Measurements from ENCODE around the gene RXRA. TPM values are rescaled to one million over a fixed set of nuclear protein-coding genes. Genes with fewer than 3 reads are reported as not detected.

The RXRA gene
- total RNA-seq, 1 experiment from 2014 or later: 22.6 TPM

GRCh38 chr9:134433101-134433500 is 106.8 kb downstream of the RXRA start:
- peak; percentile 81 for DNase-seq (ENCODE audit: low read depth)

GRCh38 chr9:134433909-134434882 is 107.9 kb downstream of the RXRA start:
- no peak for DNase-seq (ENCODE audit: low read depth)

GRCh38 chr9:134434894-134435506 is 108.7 kb downstream of the RXRA start:
- DNase-seq (ENCODE audit: low read depth): peak; percentile 95

- no peak for DNase-seq (ENCODE audit: low read depth)
These were observed 109.5 kb downstream of the RXRA start for GRCh38 chr9:134435550-134436378.

- DNase-seq (ENCODE audit: low read depth): no peak
These were observed 110.1 kb downstream of the RXRA start for GRCh38 chr9:134436379-134436762.

GRCh38 chr9:134436911-134437310 is 110.7 kb downstream of the RXRA start:
- DNase-seq (ENCODE audit: low read depth): no peak

- DNase-seq (ENCODE audit: low read depth): no peak
These were observed 111.3 kb downstream of the RXRA start for GRCh38 chr9:134437403-134438194.

GRCh38 chr9:134438195-134438788 is 112.0 kb downstream of the RXRA start:
- DNase-seq (ENCODE audit: low read depth): no peak

- no peak for DNase-seq (ENCODE audit: low read depth)
These were observed 113.1 kb downstream of the RXRA start for GRCh38 chr9:134439368-134439784.

- DNase-seq (ENCODE audit: low read depth): no peak
These were observed 114.5 kb downstream of the RXRA start for GRCh38 chr9:134440636-134441226.

- no peak for DNase-seq (ENCODE audit: low read depth)
These were observed 115.2 kb downstream of the RXRA start for GRCh38 chr9:134441227-134442084.

- DNase-seq (ENCODE audit: low read depth): peak; percentile 36
These were observed 115.8 kb downstream of the RXRA start for GRCh38 chr9:134442085-134442474.

- peak; percentile 71 for DNase-seq (ENCODE audit: low read depth)
These were observed 116.4 kb downstream of the RXRA start for GRCh38 chr9:134442486-134443173.

GRCh38 chr9:134443174-134444037 is 117.2 kb downstream of the RXRA start:
- peak; percentile 96 for DNase-seq (ENCODE audit: low read depth)

GRCh38 chr9:134444038-134444315 is 117.7 kb downstream of the RXRA start:
- DNase-seq (ENCODE audit: low read depth): no peak

GRCh38 chr9:134445000-134445399 is 118.7 kb downstream of the RXRA start:
- DNase-seq (ENCODE audit: low read depth): no peak

GRCh38 chr9:134449180-134449916 is 123.1 kb downstream of the RXRA start:
- peak; percentile 93 for DNase-seq (ENCODE audit: low read depth)

Data from M059J (cell line).